Bronchial epithelial cell (primary cell): Measurements from ENCODE around the gene ITGBL1. TPM values are rescaled to one million over a fixed set of nuclear protein-coding genes. Genes with fewer than 3 reads are reported as not detected.
A peak's percentile ranks its signal among the peaks of the same experiment; 100 is the strongest.

ENCODE experiments used
- DNase-seq: peaks from one replicate; pipeline ENCODE4 v3.0.0-alpha.2; 2010; ENCODE audit warnings: low read depth
- FAIRE-seq: peaks from 2 replicates; lab custom pipeline; 2011; peaks lifted over from hg19 to GRCh38; lab: Jason Lieb, UNC
- H3K27me3 ChIP-seq: 2 replicates; pipeline ENCODE4 v1.5.1; 2011; ENCODE audit warnings: low read length; ENCODE audit not compliant: control insufficient read depth, insufficient read depth
- H3K36me3 ChIP-seq: 2 replicates; pipeline ENCODE4 v1.5.1; 2011; ENCODE audit warnings: low read length; ENCODE audit not compliant: control insufficient read depth, insufficient read depth
- H3K4me3 ChIP-seq: 2 replicates; pipeline ENCODE4 v1.5.1; 2011; ENCODE audit warnings: mild to moderate bottlenecking, low read depth, low read length, control low read depth
- CTCF ChIP-seq: IDR thresholded peaks from 2 replicates; pipeline ENCODE4 v1.5.1; 2011; ENCODE audit warnings: mild to moderate bottlenecking, moderate library complexity, low read length, control low read depth, inconsistent platforms; ENCODE audit not compliant: insufficient read depth, severe bottlenecking
- total RNA-seq: library from RNA; depleted of rRNA; stranded (reverse); fragments of >200 nt; gene quantifications from 2 replicates; pipeline ENCODE4 v1.2.1, GENCODE V29; 2014

The ITGBL1 gene
- total RNA-seq, 1 donor from 2014 or later, result 1.1 TPM

- DNase-seq (no peak), FAIRE-seq (no peak)
- Histone ChIP-seq H3K4me3 (no peak overlapping the region), H3K27me3 (no peaks in the 10 kb centered on the region), H3K36me3 (no peaks in the 10 kb centered on the region)
- TF ChIP-seq CTCF, result peak; percentile 20
These were observed 22.0 kb downstream of the ITGBL1 start for GRCh38 chr13:101474419-101474957.

- Histone ChIP-seq H3K36me3 (no peaks in the 10 kb centered on the region), H3K4me3 (no peak overlapping the region), H3K27me3 (no peaks in the 10 kb centered on the region)
- DNase-seq, result no peak
- no peak for TF ChIP-seq CTCF
- FAIRE-seq, result no peak
These were observed 23.1 kb downstream of the ITGBL1 start for GRCh38 chr13:101475536-101475935.

- no peaks in the 10 kb centered on the region for H3K36me3 ChIP-seq
- FAIRE-seq (no peak), DNase-seq (no peak)
- H3K4me3 ChIP-seq, result no peak overlapping the region
- TF ChIP-seq CTCF, result no peak
- no peaks in the 10 kb centered on the region for H3K27me3 ChIP-seq
These were observed 28.9 kb downstream of the ITGBL1 start for GRCh38 chr13:101481421-101481820.

- no peak for TF ChIP-seq CTCF
- H3K36me3 ChIP-seq, result no peaks in the 10 kb centered on the region
- no peak overlapping the region for H3K4me3 ChIP-seq
- FAIRE-seq, result no peak
- H3K27me3 ChIP-seq, result no peaks in the 10 kb centered on the region
- no peak for DNase-seq
These were observed 34.4 kb downstream of the ITGBL1 start for GRCh38 chr13:101486708-101487437.

GRCh38 chr13:101487438-101487830 is 35.0 kb downstream of the ITGBL1 start:
- no peak for TF ChIP-seq CTCF
- FAIRE-seq, result no peak
- Histone ChIP-seq H3K4me3 (no peak overlapping the region), H3K36me3 (no peaks in the 10 kb centered on the region), H3K27me3 (no peaks in the 10 kb centered on the region)
- no peak for DNase-seq
